ENCODE data around the gene NHLH1.

GRCh38 chr1:160342953-160343869 is 23.7 kb upstream of the NHLH1 start, which contains the start of the genes COPA and NCSTN:
- TF ChIP-seq CTCF (IDR thresholded peaks at IDR 0.05; ENCODE audit: borderline replicate concordance, extremely low read depth, low read length, poor library complexity, severe bottlenecking) (no peak), EZH2 (IDR thresholded peaks at IDR 0.05; ENCODE audit: borderline replicate concordance, low read depth, low read length, severe bottlenecking) (no peak)

Measured in DND-41 (cell line).